HepG2 (cell line): Measurements from ENCODE around the gene GRB2. TPM values are rescaled to one million over a fixed set of nuclear protein-coding genes. Genes with fewer than 3 reads are reported as not detected.

ENCODE experiments used
- ARID5B ChIP-seq: IDR thresholded peaks from 2 replicates; pipeline ENCODE4 v1.4.0; 2020; ENCODE audit warnings: mild to moderate bottlenecking, missing genetic modification reagents
- ESRRA ChIP-seq: sonication (generic); formaldehyde crosslinking; IDR thresholded peaks from 2 replicates; pipeline ENCODE4 v1.5.1; 2020; ENCODE audit warnings: mild to moderate bottlenecking, low read depth, missing genetic modification reagents
- MIER3 ChIP-seq: IDR thresholded peaks from 2 replicates; pipeline ENCODE4 v1.6.1; 2016; ENCODE audit warnings: missing compliant biosample characterization, borderline replicate concordance
- NCOA2 ChIP-seq: sonication (generic); formaldehyde crosslinking; IDR thresholded peaks from 2 replicates; pipeline ENCODE4 v1.8.0; 2022; ENCODE audit warnings: inconsistent platforms
- NFYB ChIP-seq: sonication (generic); formaldehyde crosslinking; IDR thresholded peaks from 2 replicates; pipeline ENCODE4 v1.4.0; 2020; ENCODE audit warnings: missing genetic modification reagents
- NR2C2 ChIP-seq: sonication (generic); formaldehyde crosslinking; IDR thresholded peaks from 2 replicates; pipeline ENCODE4 v1.4.0; 2020; ENCODE audit warnings: missing genetic modification reagents, mild to moderate bottlenecking, moderate library complexity, borderline replicate concordance
- POLR2G ChIP-seq: fragments of 200-400 bp; formaldehyde crosslinking; IDR thresholded peaks from 2 replicates; pipeline ENCODE4 v1.6.1; 2018; ENCODE audit warnings: mild to moderate bottlenecking, low read depth, low read length, moderate library complexity
- SAP130 ChIP-seq: IDR thresholded peaks from 2 replicates; pipeline ENCODE4 v1.6.1; 2016; ENCODE audit warnings: low read depth
- SRF ChIP-seq: IDR thresholded peaks from 2 replicates; pipeline ENCODE4 v1.6.1; 2011; ENCODE audit warnings: mild to moderate bottlenecking, low read depth, low read length, moderate library complexity
- THAP11 ChIP-seq: IDR thresholded peaks from 2 replicates; pipeline ENCODE4 v1.6.1; 2016; ENCODE audit warnings: missing biosample characterization, missing genetic modification reagents
- ZBTB8A ChIP-seq: sonication (generic); formaldehyde crosslinking; IDR thresholded peaks from 2 replicates; pipeline ENCODE4 v1.4.0; 2020; ENCODE audit warnings: mild to moderate bottlenecking, low read depth, missing genetic modification reagents, borderline replicate concordance
- ZNF230 ChIP-seq: sonication (generic); formaldehyde crosslinking; IDR thresholded peaks from 2 replicates; pipeline ENCODE4 v1.4.0; 2020; ENCODE audit warnings: mild to moderate bottlenecking, missing genetic modification reagents
- ZNF292 ChIP-seq: sonication (generic); formaldehyde crosslinking; IDR thresholded peaks from 2 replicates; pipeline ENCODE4 v1.8.1; 2022; ENCODE audit warnings: mild to moderate bottlenecking, low read depth, missing genetic modification reagents, borderline replicate concordance
- ZNF501 ChIP-seq: sonication (generic); formaldehyde crosslinking; IDR thresholded peaks from 2 replicates; pipeline ENCODE4 v1.5.1; 2020; ENCODE audit warnings: mild to moderate bottlenecking, moderate library complexity, missing genetic modification reagents
- ZNF644 ChIP-seq: IDR thresholded peaks from 2 replicates; pipeline ENCODE4 v1.6.1; 2016; ENCODE audit warnings: low read depth
- polyA plus RNA-seq, 8 experiments: library from polyadenylated mRNA; depleted of rRNA in 3 of 8; stranded (reverse) in 7 of 8; unstranded in 1 of 8; fragments of >200 nt; fragmentation: Illumina TruSeq in 4 of 8; extraction: Trizol in 4 of 8; gene quantifications; 2 replicates each; pipeline versions ENCODE4 v1.2.1 to v1.2.3, GENCODE V29; 2011 to 2016; ENCODE audit warnings: low read depth in 4 of 8, missing spikeins in 1 of 8, mixed read lengths in 1 of 8; ENCODE audit not compliant: insufficient read depth in 1 of 8
- total RNA-seq, 5 experiments: library from RNA; depleted of rRNA; stranded (reverse); fragments of >200 nt; fragmentation: Illumina TruSeq; extraction: Trizol; gene quantifications; 2 replicates each; pipeline ENCODE4 v1.2.3, GENCODE V29; 2016; ENCODE audit warnings: low read depth in 1 of 5
- TF ChIP-seq, protein P1 (sequence below): sonication (generic); formaldehyde crosslinking; IDR thresholded peaks from 2 replicates; pipeline ENCODE4 v1.4.0; 2020; ENCODE audit warnings: missing genetic modification reagents
- TF ChIP-seq, protein P2 (sequence below): sonication (generic); formaldehyde crosslinking; IDR thresholded peaks from 2 replicates; pipeline ENCODE4 v1.9.0; 2021; ENCODE audit warnings: mild to moderate bottlenecking, missing genetic modification reagents

The GRB2 gene
- total and polyA plus RNA-seq, 2 of the 13 experiments (the other 11 are each of a cell fraction or from before 2014, with no cell fraction given) = 84.6 to 92.3 TPM

DNA sequence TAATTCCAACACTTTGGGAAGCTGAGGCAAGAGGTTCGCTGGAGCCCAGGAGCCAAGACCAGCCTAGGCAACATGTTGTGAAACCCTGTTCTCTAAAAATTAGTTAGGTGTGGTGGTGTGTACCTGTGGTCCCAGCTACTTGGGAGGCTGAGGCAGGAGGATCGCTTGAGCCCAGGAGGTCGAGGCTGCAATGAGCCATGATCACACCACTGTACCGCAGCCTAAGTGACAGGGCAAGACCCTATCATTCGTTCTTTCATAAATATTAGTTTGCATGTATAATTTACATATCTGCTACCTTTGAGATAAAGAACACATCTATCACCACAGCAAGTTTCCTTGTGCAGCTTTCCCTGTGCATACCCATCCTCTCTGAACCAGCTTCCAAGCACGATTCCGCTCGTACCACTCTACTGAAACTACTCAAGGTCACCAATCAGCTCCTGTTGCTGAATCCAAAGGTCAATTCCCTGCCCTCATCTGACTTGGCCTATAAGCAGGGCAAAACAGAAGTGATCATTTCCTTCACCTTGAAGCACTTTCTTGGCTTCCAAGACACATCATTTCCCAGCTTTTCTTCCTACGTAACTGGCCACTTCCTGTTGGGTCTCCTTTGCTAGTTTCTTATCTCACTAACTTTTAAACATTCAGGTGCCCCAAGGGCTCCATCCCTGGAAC is 49.1 kb downstream of the GRB2 start (continued):
- peak; percentile 53; the same call in 1 of the 2 replicates for TF ChIP-seq ARID5B
- 0 out of 2 replicates have a peak, but pooled peaks have one; percentile 34 for TF ChIP-seq NR2C2 (CRISPR knock-in tag)
- TF ChIP-seq ZNF230 (CRISPR knock-in tag) = no peak
- TF ChIP-seq POLR2G = peak; percentile 33; the same call in 1 of the 2 replicates
- no peak for TF ChIP-seq ZBTB8A (CRISPR knock-in tag)
- peak; percentile 79; the same call in 1 of the 2 replicates for TF ChIP-seq ESRRA (CRISPR knock-in tag)
- TF ChIP-seq SRF = no peak
- TF ChIP-seq MIER3 = peak; percentile 42; the same call in 1 of the 2 replicates
- 0 out of 2 replicates have a peak, but pooled peaks have one; percentile 20 for TF ChIP-seq ZNF501 (CRISPR knock-in tag)
- 0 out of 2 replicates have a peak, but pooled peaks have one; percentile 51 for TF ChIP-seq ZNF644
- TF ChIP-seq, protein P1, sequence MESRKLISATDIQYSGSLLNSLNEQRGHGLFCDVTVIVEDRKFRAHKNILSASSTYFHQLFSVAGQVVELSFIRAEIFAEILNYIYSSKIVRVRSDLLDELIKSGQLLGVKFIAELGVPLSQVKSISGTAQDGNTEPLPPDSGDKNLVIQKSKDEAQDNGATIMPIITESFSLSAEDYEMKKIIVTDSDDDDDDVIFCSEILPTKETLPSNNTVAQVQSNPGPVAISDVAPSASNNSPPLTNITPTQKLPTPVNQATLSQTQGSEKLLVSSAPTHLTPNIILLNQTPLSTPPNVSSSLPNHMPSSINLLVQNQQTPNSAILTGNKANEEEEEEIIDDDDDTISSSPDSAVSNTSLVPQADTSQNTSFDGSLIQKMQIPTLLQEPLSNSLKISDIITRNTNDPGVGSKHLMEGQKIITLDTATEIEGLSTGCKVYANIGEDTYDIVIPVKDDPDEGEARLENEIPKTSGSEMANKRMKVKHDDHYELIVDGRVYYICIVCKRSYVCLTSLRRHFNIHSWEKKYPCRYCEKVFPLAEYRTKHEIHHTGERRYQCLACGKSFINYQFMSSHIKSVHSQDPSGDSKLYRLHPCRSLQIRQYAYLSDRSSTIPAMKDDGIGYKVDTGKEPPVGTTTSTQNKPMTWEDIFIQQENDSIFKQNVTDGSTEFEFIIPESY (CRISPR knock-in tag) = peak; percentile 50; the same call in 1 of the 2 replicates
- TF ChIP-seq, protein P2, sequence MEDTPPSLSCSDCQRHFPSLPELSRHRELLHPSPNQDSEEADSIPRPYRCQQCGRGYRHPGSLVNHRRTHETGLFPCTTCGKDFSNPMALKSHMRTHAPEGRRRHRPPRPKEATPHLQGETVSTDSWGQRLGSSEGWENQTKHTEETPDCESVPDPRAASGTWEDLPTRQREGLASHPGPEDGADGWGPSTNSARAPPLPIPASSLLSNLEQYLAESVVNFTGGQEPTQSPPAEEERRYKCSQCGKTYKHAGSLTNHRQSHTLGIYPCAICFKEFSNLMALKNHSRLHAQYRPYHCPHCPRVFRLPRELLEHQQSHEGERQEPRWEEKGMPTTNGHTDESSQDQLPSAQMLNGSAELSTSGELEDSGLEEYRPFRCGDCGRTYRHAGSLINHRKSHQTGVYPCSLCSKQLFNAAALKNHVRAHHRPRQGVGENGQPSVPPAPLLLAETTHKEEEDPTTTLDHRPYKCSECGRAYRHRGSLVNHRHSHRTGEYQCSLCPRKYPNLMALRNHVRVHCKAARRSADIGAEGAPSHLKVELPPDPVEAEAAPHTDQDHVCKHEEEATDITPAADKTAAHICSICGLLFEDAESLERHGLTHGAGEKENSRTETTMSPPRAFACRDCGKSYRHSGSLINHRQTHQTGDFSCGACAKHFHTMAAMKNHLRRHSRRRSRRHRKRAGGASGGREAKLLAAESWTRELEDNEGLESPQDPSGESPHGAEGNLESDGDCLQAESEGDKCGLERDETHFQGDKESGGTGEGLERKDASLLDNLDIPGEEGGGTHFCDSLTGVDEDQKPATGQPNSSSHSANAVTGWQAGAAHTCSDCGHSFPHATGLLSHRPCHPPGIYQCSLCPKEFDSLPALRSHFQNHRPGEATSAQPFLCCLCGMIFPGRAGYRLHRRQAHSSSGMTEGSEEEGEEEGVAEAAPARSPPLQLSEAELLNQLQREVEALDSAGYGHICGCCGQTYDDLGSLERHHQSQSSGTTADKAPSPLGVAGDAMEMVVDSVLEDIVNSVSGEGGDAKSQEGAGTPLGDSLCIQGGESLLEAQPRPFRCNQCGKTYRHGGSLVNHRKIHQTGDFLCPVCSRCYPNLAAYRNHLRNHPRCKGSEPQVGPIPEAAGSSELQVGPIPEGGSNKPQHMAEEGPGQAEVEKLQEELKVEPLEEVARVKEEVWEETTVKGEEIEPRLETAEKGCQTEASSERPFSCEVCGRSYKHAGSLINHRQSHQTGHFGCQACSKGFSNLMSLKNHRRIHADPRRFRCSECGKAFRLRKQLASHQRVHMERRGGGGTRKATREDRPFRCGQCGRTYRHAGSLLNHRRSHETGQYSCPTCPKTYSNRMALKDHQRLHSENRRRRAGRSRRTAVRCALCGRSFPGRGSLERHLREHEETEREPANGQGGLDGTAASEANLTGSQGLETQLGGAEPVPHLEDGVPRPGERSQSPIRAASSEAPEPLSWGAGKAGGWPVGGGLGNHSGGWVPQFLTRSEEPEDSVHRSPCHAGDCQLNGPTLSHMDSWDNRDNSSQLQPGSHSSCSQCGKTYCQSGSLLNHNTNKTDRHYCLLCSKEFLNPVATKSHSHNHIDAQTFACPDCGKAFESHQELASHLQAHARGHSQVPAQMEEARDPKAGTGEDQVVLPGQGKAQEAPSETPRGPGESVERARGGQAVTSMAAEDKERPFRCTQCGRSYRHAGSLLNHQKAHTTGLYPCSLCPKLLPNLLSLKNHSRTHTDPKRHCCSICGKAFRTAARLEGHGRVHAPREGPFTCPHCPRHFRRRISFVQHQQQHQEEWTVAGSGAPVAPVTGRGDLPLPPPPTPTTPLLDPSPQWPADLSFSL = no peak
- TF ChIP-seq NFYB (CRISPR knock-in tag) = peak; percentile 45; the same call in 1 of the 2 replicates
- 0 out of 2 replicates have a peak, but pooled peaks have one; percentile 23 for TF ChIP-seq NCOA2
- peak; percentile 35; the same call in 1 of the 2 replicates for TF ChIP-seq THAP11 (CRISPR knock-in tag)
- 0 out of 2 replicates have a peak, but pooled peaks have one; percentile 13 for TF ChIP-seq ZNF292 (CRISPR knock-in tag)
- TF ChIP-seq SAP130 (CRISPR knock-in tag) = peak; percentile 41; the same call in 1 of the 2 replicates
